Smooth muscle cell of the pulmonary artery (primary cell): ENCODE results near the gene HSPA2. TPM values are rescaled to one million over a fixed set of nuclear protein-coding genes. Genes with fewer than 3 reads are reported as not detected.

Source experiments
- total RNA-seq: library from RNA; depleted of rRNA; stranded (reverse); fragments of >200 nt; gene quantifications from 2 replicates; pipeline ENCODE4 v1.2.3, GENCODE V29; 2014

Gene HSPA2
- total RNA-seq, result 18.0 and 23.3 TPM in 2 replicates

DNA sequence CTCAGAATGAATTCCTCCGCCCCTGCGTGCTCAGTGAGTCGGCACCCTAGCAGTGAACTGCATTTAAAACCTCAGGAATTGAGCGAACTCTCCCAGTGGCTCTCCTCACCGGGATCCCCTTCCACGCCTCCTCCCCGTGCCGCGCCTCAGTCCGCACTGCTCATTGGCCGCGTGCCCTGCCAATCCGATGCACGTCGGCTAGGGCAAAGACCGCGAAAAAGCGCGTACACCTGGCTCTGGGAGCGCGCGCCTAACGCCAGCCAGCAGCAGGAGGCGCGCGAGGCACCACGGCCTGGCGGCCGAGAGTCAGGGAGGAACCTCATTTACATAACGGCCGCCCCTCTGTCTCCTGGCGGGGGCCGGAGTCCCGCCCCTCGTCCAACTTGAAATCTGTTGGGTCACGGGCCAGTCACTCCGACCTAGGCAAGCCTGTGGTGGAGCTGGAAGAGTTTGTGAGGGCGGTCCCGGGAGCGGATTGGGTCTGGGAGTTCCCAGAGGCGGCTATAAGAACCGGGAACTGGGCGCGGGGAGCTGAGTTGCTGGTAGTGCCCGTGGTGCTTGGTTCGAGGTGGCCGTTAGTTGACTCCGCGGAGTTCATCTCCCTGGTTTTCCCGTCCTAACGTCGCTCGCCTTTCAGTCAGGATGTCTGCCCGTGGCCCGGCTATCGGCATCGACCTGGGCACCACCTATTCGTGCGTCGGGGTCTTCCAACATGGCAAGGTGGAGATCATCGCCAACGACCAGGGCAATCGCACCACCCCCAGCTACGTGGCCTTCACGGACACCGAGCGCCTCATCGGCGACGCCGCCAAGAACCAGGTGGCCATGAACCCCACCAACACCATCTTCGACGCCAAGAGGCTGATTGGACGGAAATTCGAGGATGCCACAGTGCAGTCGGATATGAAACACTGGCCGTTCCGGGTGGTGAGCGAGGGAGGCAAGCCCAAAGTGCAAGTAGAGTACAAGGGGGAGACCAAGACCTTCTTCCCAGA lies at the start of gene HSPA2:
Gene HSPA2, plus strand, starts transcription at position 534 of the 995 bp plus-strand sequence. Its CDS starts 109 bp downstream, at position 643.

DNA sequence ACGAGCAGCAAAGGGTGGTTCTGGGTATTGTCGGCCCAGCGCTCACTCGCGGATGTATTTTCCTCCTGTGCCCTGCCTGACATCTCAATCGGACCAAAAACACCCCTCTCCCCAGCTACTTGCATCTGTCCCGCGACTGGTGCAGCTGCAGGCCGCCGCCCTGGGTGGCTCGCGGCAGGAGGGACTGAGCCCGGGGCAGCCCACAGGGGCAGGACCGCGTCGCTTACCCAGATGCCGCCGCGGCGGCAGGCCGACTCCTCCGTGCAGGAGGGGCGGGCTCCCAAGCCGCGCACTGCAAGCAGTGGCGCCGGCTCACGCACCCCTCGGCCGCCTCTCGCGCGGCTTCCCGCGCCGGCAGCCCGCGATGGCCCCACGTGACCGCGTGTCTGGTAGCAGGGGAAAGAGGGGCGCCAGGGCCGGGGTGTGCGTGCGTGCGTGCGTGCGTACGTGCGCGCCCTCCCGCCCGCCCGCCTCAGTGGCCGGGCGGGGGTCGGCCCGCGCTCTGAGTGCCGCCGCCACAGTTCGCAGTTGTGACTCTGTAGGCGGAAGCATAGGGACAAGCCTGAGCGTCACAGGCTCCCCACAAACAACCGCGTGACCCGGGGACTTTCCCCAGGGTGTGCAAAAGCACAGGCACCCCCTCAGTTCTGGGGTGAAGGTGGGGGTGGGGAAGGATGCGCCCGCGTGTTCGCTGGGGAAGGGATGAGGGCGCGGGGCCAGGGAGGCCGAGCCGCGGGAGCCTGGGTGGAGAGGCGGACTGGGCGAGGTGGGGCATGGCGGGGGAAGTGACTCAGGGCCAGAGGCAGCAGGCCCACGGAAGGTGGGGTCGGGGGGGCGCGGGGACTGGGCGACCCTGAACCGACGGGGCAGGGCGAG lies 36.9 kb upstream of the HSPA2 start, which contains the start of gene ZBTB25:
Gene ZBTB25, minus strand, starts transcription at position 405 of the 876 bp plus-strand sequence. CDS start 13,305 bp downstream, outside the sequence.

DNA sequence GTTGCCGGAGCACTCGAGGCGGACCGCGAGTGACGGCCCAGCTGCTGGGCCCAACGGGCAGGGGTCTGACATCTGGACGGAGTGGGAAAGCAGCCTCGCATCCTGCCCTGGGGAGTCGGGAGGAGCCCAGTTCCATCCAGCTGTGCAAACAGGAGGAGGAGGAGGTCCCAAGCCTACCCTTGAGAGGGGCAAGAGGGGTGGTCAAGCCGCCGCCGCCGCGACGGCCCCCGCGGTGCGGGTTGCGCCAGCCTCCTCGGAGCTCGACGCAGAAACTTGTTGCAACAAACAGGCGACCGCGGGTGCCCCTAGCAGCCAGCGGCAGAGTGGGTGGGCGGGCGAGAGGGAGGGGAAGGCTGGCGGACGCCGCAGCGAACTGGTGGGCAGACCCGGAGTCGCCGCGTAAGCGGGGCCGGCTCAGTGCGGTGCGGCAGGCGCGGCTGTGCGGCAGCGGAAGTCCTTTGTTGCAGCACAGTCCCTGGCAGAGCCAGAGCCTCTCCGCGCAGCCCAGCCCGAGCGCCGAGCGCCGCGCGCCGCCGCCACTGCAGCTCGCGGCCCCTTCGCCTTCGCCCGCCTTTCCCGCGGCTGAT lies 36.1 kb upstream of the HSPA2 start, which contains the start of gene ZBTB1:
Gene ZBTB1, plus strand, starts transcription at position 461 of the 587 bp plus-strand sequence. CDS start 16,735 bp downstream, outside the sequence.

GRCh38 chr14:64549791-64550620 lies 9.5 kb downstream of the HSPA2 start, which contains the start of gene PPP1R36:
Gene PPP1R36, plus strand, starts transcription at chr14:64549961. Its CDS starts 37 bp downstream, at chr14:64549998.

Other genes with a start within 250 kb of the HSPA2 start
- 0.07 and 0.33 TPM in 2 replicates for gene ESR2, start 246.4 kb upstream of the HSPA2 start, total RNA-seq
- 36.3 and 58.1 TPM in 2 replicates for gene MTHFD1, start 152.4 kb upstream of the HSPA2 start, total RNA-seq
- 0.20 and 0.56 TPM in 2 replicates for gene AKAP5, start 75.2 kb upstream of the HSPA2 start, total RNA-seq
- 9.3 and 14.3 TPM in 2 replicates for gene ZBTB25, start 36.9 kb upstream of the HSPA2 start, total RNA-seq
- 45.4 and 46.6 TPM in 2 replicates for gene ZBTB1, start 36.0 kb upstream of the HSPA2 start, total RNA-seq
- 0.39 and 1.2 TPM in 2 replicates for gene PPP1R36, start 9.2 kb downstream of the HSPA2 start, total RNA-seq
- gene PLEKHG3, start 163.7 kb downstream of the HSPA2 start, total RNA-seq, result 9.6 and 13.5 TPM in 2 replicates